HG02840 (cell line): Measurements from ENCODE around the gene WNT4.

ENCODE experiments used
- ATAC-seq: cut with Tn5 transposase; IDR thresholded peaks from one replicate; pipeline ENCODE4 v1.9.1; 2021; ENCODE audit warnings: mild to moderate bottlenecking, moderate library complexity, moderate number of reproducible peaks; ENCODE audit not compliant: unreplicated experiment, low FRiP score

Gene WNT4

DNA sequence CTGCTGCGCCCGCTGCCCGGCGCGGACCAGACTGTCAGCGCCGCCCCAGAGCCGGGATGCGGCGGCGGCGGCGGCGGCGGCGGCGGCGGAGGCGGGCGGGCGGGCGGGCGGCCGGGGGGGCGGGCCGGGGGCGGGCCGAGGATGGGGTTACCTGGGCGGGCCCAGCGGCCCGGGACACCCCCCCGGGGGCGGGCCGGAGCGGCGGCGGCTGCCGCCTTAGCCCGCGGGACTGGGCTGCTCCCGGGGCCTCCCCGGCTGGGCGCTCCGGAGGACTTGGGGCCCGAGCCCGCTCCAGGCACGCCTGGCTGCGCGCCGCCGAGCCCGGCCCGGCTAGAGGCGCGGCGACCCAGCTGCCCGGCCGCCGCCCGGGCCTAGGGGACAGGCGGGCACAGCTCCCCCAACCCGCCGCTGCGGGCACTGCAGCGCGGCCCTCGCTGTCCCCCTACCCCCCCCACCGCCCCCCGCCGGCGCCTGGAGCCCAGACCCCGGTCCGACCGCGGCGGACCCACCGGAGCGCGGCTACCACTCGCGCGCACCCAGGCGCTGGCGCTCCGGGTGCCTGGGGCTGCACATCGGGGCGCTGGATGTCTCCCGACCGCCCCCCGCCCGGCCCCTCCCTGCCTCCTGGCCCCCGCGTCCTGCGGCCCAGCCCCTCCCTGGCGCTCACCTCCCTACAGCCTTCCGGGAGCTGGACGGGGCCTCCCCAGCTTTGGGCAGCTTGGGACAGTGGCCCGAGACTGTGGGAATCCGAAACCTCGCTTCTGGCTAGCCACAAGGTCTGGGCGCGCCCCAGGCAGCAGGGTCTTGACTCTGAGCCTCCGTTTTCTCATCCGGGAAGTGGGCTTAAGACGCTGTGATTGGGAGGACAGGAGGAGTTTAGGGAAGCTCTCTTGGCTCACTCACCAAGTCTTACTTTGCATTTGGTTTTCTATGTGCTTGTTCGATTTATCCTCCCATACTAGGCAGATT lies at the start of gene WNT4:
Gene WNT4 (minus strand): TSS at position 33 of the 969 bp plus-strand sequence. CDS start 175 bp downstream, outside the sequence.
- no peak for ATAC-seq

DNA sequence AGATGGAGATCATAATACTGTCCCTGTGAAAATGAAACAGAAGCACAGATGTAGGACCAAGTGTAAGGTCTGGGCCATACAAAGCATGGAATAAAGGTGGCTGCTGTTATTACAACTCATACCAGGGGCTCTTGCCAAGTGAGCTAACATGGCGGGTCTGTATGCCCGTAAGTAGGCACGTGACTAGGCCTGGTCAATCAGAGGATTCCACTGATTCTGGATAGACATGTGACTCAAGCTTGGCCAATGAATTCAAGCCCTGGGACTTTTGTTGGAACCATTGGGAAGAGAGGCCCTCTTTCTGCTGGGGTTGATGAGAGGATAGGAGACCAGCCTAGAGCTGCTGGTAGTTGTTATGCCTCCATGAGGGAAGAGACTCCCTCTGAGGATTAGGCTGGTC lies 47.8 kb upstream of the WNT4 start:
- ATAC-seq: no peak

DNA sequence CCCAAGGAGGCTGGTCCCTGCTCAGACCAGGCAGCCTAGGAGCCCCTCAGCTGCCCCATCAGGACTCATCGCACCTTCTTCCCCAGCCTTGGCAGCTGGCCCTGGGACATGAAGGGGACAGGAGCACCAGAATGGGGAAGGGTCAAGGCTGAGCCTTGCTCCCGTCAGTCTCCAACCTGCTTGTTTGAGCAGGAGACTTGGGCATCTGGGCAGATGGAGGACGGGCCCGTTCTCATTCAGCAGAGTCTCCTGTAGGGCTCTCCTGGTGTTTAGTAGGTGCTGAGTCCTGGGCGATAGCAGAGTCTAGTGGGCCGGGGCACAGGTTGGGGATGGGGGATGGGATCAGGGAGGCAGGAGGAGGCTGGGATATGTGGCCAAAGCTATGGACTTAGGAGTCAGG lies 47.4 kb upstream of the WNT4 start:
- no peak for ATAC-seq

DNA sequence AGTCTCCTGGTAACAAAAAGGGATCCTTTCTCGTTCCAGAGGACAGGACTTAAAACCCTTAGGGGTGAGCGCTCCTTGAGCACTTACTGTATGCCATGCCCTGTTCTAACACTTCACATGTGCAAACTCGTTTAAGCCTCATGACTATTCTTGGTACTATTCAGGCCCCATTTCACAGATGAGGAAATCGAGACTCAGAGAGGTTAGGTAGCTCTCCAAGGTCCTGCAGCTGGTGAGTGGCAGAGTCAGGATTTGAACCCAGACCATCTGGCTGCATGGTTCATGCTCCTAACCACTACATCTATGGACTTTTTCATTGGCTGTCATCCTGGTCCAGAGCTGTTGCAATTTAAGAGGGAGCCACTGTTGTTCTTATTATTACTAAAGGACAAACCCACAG lies 46.7 kb upstream of the WNT4 start:
- no peak for ATAC-seq

DNA sequence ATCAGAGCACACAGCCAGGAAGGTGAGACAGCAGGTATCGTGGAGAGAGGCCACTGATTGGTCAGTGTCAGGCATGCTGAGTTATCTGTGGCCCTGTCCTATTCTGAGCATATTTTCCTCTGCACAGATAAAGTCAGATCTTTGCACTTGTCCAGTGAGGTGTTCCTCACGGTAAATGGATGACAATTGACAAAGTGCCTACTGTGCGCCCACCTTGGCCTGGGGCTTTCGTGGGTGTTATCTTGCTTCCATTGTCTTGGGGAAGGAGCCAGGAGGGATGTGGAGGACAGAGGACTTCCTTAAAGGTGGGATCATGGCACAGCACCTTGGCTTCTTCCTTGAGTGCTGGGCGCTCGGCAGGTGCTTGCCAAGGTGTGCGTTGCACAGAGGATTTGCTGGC lies 46.0 kb upstream of the WNT4 start:
- no peak for ATAC-seq

DNA sequence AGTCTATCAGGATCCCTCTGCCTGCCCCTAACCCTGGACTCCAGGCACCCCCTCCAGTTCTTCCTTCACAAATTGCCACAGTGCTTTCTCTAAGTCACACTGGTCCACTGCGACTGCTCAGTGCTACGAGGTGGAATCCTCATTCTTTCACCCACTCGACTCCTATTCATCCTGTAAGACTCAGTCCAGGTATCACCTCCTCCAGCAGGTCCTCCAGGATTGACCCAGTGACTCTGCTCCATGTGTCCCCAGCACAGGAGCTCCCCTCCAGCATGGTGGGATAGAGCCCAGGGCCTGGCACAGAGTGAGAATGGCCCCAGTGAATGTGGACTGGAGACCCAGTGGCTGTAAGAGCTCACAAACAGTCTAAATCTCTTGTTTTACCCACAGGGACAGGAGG lies 45.5 kb upstream of the WNT4 start:
- ATAC-seq: no peak

DNA sequence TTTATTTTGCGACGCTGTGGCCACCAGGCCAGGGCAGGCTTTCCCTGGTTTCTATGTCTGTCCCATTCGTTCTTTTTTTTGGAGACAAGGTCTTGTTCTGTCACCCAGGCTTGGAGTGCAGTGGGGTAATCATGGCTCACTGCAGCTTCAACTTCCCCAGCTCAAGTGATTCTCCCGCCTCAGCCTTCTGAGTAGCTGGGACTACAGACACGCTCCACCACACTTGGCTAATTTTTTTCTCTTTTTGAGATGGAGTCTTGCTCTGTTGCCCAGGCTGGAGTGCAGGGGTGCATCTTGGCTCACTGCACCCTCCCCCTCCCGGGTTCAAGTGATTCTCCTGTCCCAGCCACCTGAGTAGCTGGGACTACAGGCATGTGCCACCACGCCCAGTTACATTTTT lies 43.4 kb upstream of the WNT4 start:
- ATAC-seq: no peak

DNA sequence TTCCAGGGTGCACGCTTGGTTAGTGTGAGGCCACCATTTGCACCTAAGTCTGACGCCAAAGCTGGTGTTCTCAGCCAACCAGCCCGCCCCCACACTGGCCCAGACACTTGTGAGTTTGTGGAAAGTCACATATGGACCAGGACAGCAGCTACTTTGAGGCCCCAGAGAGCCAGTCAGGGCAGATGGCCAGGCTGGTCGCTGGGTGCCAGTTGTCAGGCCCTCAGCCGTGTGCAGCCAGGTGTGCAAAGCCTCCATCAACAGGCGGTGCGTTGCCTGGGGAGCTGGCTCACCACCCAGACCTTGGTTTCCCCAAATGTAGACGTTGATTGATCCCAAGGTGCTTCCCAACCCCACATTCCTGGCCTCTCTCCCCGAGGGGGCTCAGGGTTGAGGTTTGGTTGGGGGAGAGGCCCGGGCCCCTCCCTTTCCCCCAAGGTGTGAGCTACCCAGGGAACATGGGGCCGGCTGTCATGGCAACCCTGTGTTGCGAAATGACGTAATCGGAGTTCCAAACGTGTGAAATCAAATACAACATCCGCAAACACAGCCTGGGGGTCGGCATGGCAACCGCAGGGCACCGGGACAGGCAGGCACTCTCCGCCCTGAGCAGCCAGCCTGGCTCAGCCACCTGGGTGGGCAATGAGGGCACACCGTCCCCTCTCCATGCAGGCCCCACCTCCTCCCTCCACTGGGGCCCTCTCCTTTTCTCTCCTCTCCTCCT lies 42.2 kb upstream of the WNT4 start:
- no peak for ATAC-seq

DNA sequence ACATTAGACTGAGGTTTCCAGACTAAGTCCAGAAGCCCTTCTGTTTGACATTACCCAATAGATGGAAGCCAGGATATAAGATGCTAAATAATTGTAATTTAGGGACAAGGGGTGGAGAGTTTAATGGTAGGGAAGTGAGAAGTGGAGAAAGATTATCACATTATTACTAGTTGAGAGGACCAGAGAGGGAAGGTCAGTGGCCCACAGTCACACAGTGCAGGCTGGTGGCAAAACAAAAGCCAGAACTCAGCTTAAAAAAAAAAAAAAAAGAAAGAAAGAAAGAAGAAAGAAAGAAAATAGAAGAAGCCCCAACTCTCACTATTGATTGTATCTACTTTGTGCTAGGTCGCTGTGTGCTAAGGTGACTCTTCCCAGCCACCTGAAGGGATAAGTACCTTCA lies 41.6 kb upstream of the WNT4 start:
- no peak for ATAC-seq

DNA sequence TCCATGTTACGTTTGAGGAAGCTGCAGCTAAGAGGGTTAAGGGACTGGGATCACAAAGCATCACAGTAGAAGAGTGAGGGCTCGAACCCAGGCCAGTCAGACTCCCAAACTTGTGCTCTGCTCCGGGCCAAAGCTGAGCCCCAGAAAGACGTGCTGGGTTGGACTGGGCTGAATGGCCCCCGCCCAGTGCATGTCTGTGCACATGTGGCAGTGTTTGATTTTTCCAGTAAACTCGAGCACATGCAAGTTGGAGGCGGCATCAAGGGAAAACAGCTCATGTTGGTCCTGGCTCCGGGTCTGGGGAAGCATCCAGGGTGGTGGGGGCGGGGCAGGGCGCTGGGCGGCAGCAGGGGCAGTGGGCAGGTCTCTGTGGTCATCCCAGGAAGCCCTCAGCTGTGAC lies 39.8 kb upstream of the WNT4 start:
- ATAC-seq: no peak

DNA sequence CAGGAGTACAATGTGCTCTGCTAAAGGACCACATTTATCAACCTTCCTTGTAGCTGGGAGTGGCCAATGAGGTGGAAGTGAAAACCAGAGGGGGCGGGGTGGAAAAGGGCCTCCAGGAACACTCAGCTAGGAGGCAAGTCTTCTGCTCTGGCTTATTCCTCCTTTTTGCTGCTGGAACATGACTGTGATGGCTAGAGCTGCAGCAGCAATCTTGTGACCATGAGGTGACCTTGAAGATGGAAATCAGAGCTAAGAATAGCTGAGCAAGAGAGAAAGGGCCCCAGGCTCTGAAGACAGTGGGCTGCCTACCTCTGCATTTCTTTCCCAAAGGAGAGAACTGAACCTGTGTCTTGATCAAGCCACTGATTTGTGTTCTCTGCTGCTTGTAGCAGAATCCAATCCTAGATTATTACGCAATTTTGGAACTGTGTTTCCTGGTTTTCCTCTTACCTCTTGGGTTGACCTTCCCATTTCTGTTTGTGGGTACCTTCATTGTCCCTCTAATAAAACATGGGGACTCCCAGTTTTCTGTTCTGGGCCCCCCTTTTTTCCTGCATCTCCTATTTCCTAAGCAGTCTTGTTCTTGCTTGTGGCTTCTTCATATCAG lies 36.4 kb upstream of the WNT4 start:
- no peak for ATAC-seq

DNA sequence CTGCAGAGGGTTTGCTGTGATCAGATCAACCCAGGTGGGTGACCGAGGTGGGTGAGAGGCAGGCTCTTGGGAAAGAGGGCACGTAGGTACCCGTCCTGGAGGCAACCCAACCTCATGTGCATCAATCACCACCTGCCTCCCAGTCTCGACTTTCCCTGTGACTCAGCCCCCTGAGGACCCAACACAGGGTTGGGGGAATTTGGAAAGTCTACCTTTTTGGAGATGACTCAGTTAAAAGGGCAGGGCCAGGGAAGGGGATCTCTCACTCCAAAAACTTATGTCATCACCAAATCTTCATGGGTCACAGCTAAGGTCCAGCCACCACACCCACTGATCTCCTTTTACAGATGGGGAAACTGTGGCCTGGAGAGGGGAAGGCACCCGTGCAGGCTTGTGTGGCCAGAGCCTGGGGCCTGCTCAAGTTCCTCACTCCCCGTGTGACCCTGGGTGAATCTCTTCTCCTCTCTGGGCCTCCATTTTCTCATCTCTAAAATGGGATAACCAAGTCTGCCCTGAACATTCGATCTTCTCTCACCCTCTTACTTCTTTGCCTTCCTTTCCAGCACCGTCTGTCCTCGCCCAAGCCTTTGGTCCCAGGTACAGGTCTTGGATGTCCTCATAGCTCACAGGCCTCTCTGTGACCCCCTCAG lies 34.6 kb upstream of the WNT4 start:
- no peak for ATAC-seq

DNA sequence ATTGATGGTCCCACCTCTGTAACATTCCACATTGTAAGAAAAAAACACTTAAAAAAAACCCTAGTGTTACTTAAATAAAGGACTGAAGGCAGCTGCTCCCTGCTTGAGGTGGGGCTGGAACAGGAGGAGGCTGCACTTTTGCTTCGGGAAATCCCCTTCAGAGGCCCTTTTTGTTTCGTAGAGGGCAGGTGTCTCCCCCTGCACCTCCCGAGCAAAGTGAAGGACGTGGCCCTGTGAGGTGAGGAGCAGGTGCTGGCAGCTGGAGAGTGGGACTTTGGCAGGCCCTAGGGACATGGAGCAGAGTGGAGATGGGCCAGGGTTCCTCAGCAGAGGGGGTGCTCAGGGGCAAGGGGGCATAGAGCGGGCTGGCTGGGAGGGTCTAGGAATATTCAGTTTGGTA lies 33.4 kb upstream of the WNT4 start:
- ATAC-seq: no peak

DNA sequence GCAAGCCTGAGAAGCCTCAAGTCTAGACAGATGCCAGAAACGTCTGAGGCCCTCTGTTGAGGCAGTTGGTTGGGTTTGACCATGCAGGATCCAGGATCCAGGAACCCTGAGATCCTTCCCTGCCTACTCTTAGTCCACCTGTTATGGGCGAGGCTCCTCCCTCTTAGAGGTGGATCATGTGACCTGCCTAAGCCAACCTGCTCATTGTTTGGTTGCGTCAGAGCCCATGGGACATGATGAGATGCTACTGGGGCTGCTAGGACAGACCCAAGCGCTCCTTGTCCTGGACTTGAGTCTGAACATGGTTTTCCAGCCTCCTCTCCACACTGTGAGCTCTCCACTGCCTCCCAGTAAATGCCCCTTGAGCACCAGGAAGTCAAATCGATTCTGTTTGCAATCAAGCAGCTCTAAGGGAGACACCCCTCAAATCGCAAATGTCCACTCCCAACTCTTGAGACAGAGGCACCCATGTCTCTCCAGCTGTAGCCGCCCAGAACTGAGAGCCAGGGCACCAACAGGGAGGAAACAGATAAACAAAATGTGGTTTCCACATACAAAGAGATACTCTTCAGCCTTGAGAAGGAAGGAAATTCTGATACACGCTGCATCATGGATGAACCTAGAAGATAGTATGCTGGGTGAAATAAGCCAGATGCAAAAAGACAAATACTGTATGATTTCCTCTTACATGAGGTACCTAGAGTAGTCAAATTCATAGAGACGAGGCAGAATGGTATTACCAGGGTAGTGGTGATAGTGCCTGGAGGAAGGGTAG lies 31.7 kb upstream of the WNT4 start:
- no peak for ATAC-seq

DNA sequence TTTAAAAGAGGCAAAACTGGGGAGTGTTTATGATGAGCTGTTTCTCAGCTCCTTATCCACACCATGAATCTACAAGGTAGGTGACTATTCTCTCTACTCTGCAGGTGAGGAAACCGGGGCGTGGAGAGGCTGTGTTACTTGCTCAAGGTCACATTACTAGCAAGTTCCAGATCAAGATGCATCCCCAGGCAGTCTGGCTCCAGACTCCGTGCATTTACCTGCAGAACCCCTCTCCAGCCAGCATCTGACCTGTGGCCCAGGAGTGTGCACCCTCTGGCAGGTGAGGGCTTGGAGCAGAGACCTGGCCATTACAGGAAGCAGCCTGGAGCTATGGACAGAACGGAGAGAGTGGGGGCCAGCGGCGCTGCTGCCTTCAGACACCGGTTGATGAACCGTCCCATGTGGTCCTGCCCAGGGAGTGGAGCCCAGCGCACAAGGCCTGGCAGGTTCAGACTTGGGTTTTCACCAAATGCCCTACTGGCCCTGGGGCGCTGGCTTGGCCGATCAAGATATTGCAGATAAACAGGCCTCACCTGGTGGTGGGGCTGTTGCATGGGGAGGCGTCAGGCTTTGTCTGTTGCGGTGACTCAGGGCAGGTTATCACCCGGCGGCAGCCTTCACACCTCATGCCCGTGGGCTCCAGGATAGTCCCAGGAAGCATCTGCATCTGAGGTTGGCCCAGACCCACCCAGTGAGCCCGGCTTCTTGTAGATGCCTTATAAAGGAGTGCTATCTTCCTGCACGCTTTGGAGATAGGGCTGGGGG lies 29.2 kb upstream of the WNT4 start:
- no peak for ATAC-seq

DNA sequence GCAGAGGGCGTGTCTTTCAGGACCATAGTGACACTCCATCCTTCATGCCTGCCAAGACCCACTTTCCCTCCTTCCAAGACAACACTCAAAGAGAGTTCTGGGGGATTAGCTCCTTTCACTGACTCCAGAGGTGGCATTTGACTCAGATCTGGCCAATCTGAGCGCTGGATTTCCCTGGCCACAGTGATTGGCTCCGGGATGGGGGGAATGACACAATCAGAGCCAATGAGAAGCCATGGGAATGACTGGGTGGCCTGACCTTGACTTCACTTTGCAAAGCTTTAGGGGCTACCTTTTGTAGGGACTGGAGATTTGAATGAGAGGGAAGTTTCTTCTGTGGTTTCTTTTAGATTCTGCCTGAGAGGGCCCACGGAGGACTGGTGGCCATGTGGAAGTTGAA lies 26.9 kb upstream of the WNT4 start:
- no peak for ATAC-seq

DNA sequence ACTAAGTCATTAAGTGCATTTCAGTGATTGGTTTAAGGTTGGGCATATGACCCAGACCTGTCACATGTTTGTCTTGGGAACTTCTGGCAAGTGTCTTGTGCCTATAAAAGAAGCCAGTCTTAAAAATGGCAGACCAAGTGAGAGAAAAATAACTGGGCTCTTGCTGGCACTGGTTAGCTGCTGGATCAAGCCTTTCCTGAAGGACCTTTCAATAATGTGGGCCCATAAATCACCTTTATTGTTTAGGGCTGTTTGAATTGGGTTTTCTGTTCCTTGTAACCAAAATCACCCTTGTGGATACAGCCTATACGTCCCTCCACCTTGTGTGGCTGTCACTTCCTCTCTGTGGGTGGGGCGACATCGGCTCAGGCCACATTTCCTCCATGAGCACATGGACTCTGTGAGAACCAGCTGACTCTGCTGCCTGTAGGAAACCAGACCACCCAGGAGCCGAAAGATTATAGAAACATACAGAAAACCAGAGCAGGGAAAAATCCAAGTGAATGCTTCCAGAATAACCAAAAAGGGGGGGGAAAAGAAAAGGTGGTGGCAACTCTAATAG lies 25.6 kb upstream of the WNT4 start:
- ATAC-seq: no peak

DNA sequence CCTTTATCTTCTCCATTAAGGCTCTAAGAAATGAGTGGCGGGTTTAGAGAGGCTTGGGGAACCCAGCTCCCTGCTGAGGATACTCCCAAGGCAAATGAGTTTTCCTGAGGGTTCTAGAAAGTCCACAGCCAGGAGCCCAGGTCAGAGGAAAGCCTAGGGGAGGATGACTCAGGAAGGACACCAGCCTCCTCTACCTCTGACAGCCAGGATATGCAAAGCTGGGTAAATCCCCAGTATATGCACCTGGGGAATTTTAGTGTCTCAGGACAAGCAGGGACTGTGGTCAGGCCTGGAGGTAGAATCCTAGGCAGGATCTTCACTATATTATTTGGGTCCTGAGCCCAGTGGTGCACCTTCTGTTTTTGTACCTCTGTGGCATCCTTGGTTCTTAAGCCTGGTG lies 23.5 kb upstream of the WNT4 start:
- no peak for ATAC-seq
